A172 (cell line): ENCODE data around the gene ACTG1. TPM values are rescaled to one million over a fixed set of nuclear protein-coding genes. Genes with fewer than 3 reads are reported as not detected.
A peak's percentile ranks its signal among the peaks of the same experiment; 100 is the strongest.

Experiments used
- DNase-seq: peaks from one replicate; pipeline ENCODE4 v3.0.0-alpha.2; 2015; ENCODE audit warnings: low spot score
- total RNA-seq: library from RNA; depleted of rRNA; stranded (reverse); fragments of >200 nt; shearing (Covaris generic); gene quantifications from 2 replicates; pipeline ENCODE4 v1.2.3, GENCODE V29; 2014

ACTG1 gene
- total RNA-seq, 1 experiment from 2014 or later: 5,134 TPM

- DNase-seq: no peak
Observed at GRCh38 chr17:81545160-81545949, 32.8 kb upstream of the ACTG1 start.

- DNase-seq: no peak
Observed at GRCh38 chr17:81544281-81544974, 31.8 kb upstream of the ACTG1 start.

GRCh38 chr17:81543756-81544155 lies 31.2 kb upstream of the ACTG1 start:
- DNase-seq: no peak

GRCh38 chr17:81543339-81543675 lies 30.7 kb upstream of the ACTG1 start:
- no peak for DNase-seq

GRCh38 chr17:81542431-81543338 lies 30.1 kb upstream of the ACTG1 start:
- no peak for DNase-seq

- no peak for DNase-seq
Observed at GRCh38 chr17:81541123-81541522, 28.5 kb upstream of the ACTG1 start.

GRCh38 chr17:81540676-81541027 lies 28.1 kb upstream of the ACTG1 start:
- no peak for DNase-seq

- no peak for DNase-seq
Observed at GRCh38 chr17:81539961-81540675, 27.5 kb upstream of the ACTG1 start.

GRCh38 chr17:81539571-81539900 lies 26.9 kb upstream of the ACTG1 start:
- DNase-seq: no peak

GRCh38 chr17:81538651-81539570 lies 26.3 kb upstream of the ACTG1 start:
- DNase-seq: no peak

GRCh38 chr17:81537856-81538555 lies 25.4 kb upstream of the ACTG1 start:
- no peak for DNase-seq

GRCh38 chr17:81537343-81537855 lies 24.8 kb upstream of the ACTG1 start:
- no peak for DNase-seq

GRCh38 chr17:81536299-81537290 lies 24.0 kb upstream of the ACTG1 start:
- DNase-seq: no peak

GRCh38 chr17:81535480-81536298 lies 23.1 kb upstream of the ACTG1 start:
- DNase-seq: no peak

GRCh38 chr17:81535007-81535328 lies 22.4 kb upstream of the ACTG1 start:
- no peak for DNase-seq

GRCh38 chr17:81534157-81535006 lies 21.8 kb upstream of the ACTG1 start:
- peak; percentile 23 for DNase-seq
